Stimulated activated CD8-positive, alpha-beta memory T cell treated with anti-CD3 and anti-CD28 coated beads, Interleukin-12 subunit alpha, Interleukin-12 subunit beta, amount 100 ng/mL, for 1 hour (primary cell): ENCODE data around the gene RNU5B-1.

Experiments
- DNase-seq: peaks from one replicate; pipeline ENCODE4 v3.0.0-alpha.2; 2020; ENCODE audit warnings: low read depth

The RNU5B-1 gene

DNA sequence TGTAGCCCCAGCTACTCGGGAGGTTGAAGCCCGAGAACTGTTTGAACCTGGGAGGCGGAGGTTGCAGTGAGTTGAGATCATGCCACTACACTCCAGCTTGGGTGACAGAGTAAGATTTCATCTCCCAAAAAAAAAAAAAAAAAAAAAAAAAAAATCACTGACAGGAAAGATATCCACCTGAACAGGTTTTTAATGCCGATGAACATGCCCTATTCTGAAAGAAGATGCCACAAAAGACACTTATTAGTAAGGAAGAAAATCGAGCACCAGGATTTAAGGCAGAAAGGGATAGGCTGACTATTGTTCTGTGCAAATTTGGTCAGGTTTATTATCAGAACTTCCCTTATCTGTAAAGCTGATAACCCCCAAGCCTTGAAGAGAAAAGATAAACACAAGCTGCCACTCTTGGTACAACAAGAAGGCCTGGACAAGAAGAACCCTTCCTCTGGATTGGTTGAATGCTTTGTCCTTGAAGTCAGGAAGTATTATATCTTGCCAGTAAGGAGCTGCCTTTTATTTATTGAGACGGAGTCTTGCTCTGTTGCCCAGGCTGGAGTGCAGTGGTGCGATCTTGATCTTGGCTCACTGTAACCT lies 15.1 kb upstream of the RNU5B-1 start:
- DNase-seq = no peak

DNA sequence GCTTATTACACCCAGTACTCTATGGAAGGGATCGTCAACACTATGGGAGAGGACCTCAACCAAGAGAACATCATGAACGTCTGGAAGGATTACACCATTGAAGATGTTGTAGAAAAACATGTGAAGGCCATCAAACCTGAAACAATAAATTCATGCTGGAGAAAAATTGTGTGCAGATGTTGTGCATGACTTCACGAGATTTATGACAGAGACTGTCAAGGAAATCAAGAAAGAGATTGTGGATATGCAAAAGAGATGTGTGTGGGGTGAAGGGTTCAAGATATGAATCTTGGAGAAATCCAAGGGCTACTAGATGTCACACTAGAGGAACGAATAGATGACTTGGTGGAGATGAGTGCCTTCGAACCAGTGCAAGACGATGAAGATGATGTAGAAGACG lies 14.2 kb upstream of the RNU5B-1 start:
- no peak for DNase-seq

DNA sequence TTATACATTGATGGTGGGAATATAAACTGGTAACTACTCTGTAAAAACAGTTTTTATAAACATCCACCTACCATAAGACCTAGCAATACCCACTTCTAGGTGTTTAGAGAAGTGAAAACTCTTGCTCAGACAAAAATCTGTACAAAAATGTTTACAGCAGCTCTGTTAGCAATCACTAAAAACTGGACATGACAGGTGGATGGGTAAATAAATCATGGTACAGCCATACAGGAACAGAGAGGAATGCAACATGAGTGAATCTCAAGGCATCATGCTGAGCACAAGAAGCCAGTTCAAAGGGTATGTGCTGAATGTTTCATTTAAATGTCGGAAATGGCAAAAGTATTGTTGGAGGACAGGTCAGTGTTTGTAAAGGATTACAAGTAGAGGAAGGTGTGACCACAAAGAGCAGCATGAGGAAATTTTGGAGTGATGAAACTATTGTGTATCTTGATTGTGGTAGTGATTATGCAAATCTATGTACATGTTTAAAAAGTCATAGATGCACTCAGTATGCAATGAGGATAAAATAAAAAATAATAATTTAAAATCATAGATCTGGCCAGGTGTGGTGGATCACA lies 11.4 kb upstream of the RNU5B-1 start:
- DNase-seq = no peak

DNA sequence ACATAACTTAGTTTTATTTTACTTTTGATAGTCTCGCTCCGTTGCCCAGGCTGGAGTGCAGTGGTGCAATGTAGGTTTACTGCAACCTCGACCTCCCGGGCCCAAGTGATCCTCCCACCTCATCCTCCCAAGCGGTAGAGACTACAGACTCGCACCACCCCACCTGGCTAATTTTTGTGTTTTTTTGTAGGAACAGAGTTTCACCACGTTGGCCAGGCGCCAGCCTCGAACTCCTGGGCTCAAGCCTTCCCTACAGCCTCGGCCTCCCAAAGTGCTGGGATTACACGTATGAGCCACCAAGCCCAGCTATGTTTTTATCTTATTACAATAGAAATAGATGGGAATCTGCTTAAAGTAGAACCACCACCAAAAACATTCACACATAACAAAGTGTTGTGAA lies 5.7 kb upstream of the RNU5B-1 start:
- DNase-seq = no peak

DNA sequence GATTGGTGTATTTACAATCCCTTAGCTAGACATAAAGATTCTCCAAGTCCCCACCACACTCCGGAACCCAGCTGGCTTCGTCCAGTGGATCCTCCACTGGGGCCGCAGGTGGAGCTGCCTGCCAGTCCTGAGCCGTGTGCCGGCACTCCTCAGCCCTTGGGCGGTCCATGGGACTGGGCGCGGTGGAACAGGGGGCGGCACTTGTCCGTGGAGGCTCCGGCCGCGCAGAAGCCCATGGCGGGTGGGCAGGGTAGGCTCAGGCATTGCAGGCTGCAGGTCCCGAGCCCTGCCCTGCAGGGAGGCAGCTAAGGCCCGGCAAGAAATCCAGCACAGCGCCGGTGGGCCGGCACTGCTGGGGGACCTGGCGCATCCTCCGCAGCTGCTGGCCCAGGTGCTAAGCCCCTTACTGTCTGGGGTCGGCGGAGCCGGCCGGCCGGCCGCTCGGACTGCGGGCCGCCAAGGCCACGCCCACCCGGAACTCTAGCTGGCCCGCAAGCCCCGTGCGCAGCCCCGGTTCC lies 3.5 kb upstream of the RNU5B-1 start:
- DNase-seq = no peak

DNA sequence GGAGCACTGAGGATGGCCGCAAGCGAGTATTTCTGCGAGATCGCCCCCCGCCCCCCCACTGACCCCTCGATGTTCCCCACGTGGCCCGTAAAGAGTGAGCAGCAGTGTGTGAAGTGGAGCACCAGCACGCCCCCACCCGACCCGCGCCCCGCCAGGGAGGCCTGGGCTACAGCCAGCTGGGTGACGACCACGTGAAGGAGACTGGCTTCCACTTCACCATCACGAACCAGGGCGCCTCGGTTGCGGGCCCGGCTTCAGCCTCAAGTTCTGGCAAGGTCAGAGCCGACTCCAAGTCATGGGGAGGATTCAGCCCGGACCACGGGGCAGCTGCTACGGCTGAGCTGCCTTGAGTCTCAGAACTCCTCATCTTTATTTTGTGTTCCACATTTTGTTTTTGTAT lies 2.4 kb upstream of the RNU5B-1 start:
- no peak for DNase-seq

DNA sequence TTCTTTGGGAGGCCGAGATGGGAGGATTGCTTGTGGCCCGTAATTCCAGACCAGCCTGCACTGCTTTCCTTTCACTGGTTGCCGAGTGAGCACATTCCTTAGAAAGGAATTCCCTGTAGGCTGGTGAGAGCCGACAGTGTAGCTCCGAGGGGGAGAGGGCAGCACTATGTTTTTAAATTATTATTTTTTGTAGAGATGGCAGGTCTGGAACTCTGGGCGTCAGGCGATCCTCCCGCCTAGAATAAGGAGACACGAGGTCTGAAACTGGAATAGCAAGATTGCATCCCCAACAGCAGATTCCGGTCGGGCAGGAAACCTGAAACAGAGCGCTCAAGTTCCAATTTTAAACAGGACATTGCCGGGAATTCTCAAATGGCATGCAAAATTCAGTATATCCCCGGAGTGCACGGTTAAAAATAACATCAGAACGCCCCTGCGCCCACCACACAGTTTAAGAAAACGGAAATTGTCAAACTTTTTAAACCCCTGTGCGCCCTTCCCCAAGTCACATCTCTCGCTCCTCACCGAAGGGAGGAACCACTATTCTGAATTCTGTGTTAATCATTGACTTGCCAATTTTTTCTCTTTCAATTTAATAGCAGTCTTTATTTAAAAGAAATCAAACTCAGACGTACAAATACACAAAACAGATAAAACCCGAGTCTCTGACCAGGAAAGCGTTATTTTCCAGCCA lies 643 bp upstream of the RNU5B-1 start:
- no peak for DNase-seq

DNA sequence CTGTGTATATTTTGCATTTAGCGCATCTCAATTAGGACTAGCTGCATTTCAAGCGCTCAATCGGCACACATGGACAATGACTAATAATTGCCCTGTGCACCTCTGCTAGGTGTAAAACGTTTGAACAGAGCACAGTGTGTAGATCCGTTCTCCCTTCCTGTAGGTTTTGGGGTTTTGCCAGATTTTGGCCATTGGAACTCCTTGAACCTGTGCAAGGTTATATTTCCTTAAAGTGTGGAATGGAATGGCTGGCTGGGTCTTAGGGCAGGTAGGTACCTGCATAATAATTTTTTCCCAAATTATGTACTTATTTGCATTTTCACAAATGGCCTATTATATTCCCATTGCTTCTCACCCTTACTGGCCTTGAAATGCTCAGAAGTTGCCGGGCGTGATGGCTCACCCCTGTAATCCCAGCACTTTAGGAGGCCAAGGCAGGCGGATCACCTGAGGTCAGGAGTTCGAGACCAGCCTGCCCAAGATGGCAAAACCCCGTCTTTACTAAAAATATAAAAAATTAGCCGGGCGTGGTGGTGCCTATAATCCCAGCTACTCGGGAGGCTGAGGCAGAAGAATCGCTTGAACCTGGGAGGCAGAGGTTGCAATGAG lies 777 bp downstream of the RNU5B-1 start:
- DNase-seq = no peak

DNA sequence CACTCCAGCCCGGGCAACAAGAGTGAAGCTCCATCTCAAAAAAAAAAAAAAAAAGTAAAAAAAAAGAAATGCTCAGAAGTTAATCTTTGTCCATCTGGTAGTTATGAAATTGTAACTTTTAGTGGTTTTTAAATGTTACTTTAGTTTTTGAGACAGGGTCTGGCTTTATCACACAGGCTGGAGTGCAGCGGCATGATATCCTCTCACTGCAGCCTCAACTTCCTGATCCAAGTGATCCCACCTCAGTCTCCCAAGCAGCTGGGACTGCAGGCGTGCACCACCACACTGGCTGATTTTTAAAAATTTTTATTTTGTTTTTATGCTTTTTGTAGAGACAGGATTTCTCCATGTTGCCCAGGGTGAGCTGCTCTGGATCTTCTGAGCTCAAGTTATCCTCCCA lies 1.3 kb downstream of the RNU5B-1 start:
- no peak for DNase-seq

DNA sequence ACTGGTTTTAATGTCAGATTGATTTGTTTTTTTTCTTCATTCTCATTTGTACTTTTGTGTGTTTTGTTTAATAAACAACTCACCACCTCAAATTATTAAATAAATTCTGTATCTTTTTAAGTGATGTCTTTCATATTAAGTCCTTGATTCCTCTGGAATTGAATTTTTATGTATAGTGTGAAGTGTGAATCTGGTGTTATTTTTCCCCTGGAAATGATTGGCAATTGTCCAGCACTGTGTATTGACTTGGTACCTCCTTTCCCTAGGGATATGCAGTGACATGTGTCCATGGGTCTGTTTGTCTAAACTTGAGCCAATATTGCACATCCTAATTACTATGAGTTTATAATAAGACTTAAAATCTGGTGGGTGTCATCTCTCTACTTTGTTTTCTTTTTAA lies 2.1 kb downstream of the RNU5B-1 start:
- no peak for DNase-seq

DNA sequence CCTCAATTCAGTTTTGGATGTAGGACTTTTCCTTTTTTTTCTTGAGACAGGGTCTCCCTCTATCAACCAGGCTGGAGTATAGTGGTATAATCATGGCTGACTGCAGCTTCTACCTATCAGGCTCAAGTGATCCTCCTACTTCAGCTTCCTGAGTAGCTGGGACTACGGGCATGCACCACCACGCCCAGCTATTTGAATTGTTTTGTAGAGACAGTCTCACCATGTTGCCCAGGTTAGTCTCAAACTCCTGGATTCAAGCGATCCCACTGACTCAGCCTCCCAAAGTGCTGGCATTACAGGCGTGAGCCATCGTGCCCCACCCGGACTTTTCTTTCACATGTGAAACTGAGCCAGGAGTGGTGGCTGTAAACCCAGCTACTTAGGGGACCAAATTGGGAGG lies 3.5 kb downstream of the RNU5B-1 start:
- no peak for DNase-seq

DNA sequence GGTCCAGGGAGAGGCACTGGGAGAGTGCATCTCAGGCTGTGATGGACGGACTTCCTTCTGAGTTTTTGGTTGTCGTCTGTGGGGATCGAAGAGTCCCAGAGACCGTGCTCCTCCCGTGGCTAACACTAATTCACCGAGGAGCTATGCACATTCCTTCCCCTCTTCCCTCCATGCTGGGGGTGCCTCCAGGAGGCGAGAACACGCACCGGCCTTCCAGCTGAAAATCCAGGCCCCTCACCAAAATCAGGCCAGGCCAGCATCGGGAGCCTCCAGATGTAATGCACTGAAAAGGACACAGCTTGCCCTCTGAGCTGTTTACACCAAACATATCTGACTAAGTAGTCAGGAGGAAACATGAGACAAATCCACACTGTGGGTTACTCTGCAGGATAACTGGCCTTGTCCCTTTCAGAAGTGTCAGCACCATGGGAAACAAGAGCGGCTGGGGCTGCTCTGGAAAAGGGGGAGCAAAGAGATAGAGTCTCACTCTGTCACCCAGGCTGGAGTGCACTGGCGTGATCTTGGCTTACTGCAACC lies 5.5 kb downstream of the RNU5B-1 start:
- DNase-seq = no peak

DNA sequence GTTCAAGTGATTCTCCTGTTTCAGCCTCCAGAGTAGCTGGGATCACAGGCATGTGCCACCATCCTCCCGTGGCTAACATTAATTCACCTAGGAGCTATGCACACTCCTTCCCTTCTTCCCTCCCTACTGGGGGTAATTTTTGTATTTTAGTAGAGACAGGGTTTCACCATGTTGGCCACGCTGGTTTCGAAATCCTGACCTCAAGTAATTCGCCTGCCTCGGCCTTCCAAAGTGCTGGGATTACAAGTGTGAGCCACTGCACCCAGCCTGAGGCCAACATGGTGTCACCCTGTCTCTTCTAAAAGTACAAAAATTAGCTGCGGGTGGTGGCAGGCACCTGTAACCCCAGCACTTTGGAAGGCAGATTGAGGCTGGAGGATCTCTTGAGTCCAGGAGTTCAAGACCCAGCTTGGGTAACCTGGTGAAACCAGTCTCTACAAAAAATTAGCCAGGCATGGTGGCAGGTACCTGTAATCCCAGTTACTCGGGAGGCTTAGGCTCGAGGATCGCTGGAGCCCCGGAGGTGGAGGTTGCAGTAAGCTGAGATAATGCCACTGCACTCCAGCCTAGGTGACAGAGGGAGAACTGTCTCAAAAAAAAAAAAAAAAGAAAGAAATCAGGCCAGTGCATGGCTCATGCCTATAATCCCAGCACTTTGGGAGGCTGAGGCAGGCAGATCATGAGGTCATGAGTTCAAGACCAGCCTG lies 6.1 kb downstream of the RNU5B-1 start:
- no peak for DNase-seq

DNA sequence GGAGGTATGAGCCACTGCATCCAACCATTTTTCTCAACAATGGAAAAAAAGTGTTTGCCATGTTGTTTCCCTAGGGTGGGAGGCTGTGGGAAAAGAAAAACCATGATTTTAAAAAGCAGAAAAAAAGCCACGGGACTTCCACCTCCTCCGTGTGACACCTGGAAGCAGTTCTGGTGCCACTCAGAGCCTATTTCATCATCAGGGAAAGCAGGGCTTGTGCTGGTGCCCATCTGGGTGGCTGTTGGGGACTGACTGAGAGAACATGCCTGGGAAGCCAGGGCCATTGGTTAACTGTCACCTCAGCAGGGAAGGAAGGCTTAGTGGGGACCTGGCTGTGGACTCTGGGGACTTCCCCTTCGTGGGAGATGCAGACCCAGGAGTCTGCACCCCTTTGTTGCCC lies 7.3 kb downstream of the RNU5B-1 start:
- DNase-seq = no peak

DNA sequence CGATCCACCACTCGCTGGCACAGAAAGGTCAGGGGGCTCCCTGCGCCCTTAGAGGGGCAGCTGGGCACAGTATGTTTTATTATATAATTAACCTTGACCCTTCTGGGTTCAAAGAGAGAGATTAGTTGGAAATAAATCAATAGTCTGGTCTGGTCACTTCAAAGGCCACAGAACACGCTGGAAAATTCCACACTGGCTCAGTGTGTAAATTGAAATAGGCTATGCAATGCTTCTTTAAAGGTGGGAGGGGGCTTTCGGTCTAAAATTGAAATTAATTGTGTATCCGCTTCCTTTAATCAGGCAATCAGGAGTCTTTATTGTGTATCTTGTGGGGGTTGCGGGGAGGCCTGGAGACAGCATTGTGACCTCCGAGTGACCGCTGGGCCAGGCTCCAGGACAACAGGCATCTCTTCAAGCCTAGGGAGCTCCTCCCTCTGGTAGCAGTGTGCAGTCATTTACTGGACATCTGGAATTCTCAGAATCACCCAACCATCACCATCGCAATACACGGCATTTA lies 8.0 kb downstream of the RNU5B-1 start:
- DNase-seq = no peak

DNA sequence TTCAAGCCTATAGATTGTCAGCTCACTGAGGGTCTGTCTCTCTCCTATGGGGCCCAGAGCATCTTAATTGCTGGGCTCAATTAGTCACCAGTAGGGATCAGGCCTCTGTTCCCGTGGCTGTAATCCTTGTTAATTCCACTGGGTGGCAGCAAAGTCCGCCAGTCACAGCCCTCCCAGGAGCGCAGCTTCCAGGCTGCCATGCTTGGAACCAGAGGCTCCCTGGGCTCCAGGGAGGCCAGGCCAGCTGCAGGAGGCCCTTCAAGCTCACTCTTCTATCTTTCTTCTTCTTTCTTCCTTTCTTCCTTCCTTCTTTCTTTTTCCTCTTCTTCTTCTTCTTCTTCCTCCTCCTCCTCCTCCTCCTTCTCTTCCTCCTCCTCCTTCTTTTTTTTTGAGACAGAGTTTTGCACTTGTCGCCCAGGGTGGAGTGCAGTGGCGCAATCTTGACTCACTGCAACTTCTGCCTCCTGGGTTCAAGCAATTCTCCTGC lies 14.4 kb downstream of the RNU5B-1 start:
- peak; percentile 57 for DNase-seq

DNA sequence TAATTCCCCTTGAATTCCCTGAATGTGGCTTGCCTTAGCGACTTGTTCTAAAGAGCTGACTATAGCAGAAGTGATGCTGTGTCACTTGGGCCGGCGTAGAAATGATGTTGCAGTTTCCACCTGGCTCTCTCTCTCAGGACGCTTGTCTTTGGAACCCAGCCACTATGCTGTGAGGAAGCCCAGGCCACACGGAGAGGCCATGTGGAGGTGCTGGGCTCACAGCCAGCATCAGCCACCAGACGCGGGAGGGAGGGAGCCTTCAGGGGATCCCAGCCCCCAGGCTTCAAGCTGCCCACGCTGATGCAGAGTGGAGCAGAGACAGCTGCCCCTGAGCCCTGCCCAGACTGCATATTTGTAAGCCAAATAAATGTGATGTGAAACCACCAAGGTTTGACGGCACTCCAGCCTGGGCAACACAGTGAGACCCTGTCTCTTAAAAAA lies 18.6 kb downstream of the RNU5B-1 start:
- DNase-seq = no peak

DNA sequence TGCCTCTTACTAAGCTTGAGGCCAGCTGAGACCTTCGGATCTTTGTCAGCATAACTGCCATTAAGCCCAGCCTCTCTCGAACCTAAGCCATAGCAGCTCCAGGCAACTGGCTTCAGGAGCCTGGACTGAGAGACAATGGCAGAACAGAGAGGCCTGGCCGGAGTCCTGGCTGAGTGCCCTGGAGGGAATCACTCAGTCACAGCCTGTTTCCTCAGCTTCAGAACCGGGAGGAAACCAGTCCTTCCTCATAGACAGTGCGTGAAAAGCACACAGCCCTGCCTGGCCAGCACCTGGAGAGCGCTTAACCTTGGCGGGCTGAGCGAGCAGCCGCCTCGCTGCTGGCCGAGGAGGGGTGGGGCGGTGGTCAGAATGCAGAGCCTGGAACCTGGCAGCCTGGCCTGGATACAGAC lies 21.6 kb downstream of the RNU5B-1 start:
- DNase-seq = no peak

DNA sequence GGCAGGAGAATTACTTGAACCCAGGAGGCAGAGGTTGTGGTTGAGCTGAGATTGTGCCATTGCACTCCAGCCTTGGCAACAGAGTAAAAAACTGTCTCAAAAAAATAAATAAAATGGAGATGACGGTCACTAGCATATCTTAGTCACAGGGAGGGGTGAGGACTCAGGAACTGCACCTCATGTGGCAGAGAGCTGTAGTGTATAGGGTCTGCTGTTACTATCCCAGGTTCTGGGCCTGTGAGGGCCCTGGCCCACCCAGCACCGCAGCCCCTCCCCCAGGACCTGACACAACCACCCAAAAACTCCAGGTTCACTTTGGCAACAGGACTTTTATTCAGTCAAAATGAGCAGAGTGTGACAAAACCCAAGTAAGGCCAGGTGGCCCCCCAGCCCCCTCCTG lies 22.3 kb downstream of the RNU5B-1 start:
- no peak for DNase-seq

DNA sequence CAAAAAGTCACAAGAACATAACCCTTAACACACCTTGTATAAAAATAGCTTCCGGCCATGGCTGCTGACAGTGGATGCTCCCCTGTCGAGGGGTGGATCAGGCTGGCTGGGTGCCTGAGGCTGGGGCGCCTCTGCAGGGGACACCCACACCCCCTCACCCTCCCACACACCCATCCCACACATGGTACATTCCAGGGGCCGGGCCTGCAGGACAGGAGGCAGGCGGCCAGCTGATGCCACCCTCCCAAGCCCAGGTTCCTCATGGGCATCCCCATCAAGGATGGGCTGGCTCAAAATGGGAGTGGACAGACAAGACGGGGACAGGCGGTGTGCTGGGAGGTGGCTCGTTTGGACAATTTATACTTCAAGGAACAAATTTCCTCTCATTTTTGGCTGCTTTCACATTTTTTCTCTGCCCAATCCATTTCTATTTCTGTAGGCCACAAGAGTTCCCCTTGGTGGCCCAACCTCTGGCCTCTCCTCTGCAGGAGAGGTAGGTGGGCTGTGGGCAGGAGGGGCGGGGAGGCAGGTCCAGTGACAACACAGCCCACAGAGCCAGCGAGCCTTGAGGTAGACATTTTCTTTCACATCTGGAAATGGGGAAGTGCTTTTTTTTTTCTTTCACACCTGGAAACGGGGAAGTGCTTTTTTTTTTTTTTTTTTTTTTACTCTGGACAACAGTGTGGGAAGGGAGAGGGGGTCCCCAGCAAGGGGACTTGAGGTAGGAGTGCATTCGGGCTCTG lies 23.3 kb downstream of the RNU5B-1 start:
- DNase-seq = no peak
